DOHH2 (cell line): ENCODE measurements around the gene CPLANE2.

ENCODE experiments used
- H3F3A ChIP-seq: fragments of 200-600 bp; sonication (generic), shearing (Covaris generic); 2 replicates; pipeline ENCODE4 v1.6.0; 2016; ENCODE audit warnings: antibody characterized with exemption, mild to moderate bottlenecking; ENCODE audit not compliant: control insufficient read depth, insufficient read depth
- H3K27ac ChIP-seq: fragments of 200-600 bp; sonication (generic); 2 replicates; pipeline ENCODE4 v1.5.1; 2014; ENCODE audit warnings: low read depth, mild to moderate bottlenecking, low read length, moderate library complexity
- H3K27me3 ChIP-seq: fragments of 200-600 bp; sonication (generic); 2 replicates; pipeline ENCODE4 v1.6.1; 2014; ENCODE audit warnings: mild to moderate bottlenecking, low read length, mixed read lengths; ENCODE audit not compliant: control insufficient read depth
- H3K36me3 ChIP-seq: fragments of 200-600 bp; sonication (generic); 2 replicates; pipeline ENCODE4 v1.6.1; 2014; ENCODE audit warnings: mild to moderate bottlenecking, low read length, moderate library complexity, mixed read lengths; ENCODE audit not compliant: control insufficient read depth
- H3K4me1 ChIP-seq: fragments of 200-600 bp; sonication (generic); 2 replicates; pipeline ENCODE4 v1.6.1; 2014; ENCODE audit warnings: mild to moderate bottlenecking, low read length, mixed read lengths; ENCODE audit not compliant: control insufficient read depth
- H3K4me2 ChIP-seq: fragments of 200-600 bp; sonication (generic); 2 replicates; pipeline ENCODE4 v1.6.0; 2014; ENCODE audit warnings: mild to moderate bottlenecking, low read length, moderate library complexity
- H3K4me3 ChIP-seq: fragments of 200-600 bp; sonication (generic); 2 replicates; pipeline ENCODE4 v1.5.1; 2014; ENCODE audit warnings: mild to moderate bottlenecking, low read length, mixed read lengths
- H3K79me2 ChIP-seq: fragments of 200-600 bp; sonication (generic); 2 replicates; pipeline ENCODE4 v1.6.1; 2014; ENCODE audit warnings: mild to moderate bottlenecking, low read length, mixed read lengths; ENCODE audit not compliant: control insufficient read depth
- H3K9me2 ChIP-seq: fragments of 200-600 bp; sonication (generic); replicated peaks from 2 replicates; pipeline ENCODE4 v1.6.1; 2014; ENCODE audit warnings: mild to moderate bottlenecking, low read length, mixed read lengths; ENCODE audit not compliant: control insufficient read depth
- H3K9me3 ChIP-seq: fragments of 200-600 bp; sonication (generic); 2 replicates; pipeline ENCODE4 v1.6.1; 2014; ENCODE audit warnings: antibody characterized with exemption, low read length, mixed read lengths; ENCODE audit not compliant: control insufficient read depth, insufficient read depth
- H4K20me1 ChIP-seq: fragments of 200-600 bp; sonication (generic); 2 replicates; pipeline ENCODE4 v1.6.0; 2014; ENCODE audit warnings: low read depth, mild to moderate bottlenecking, antibody characterized with exemption, low read length, moderate library complexity; ENCODE audit not compliant: control insufficient read depth, insufficient read depth
- EZH2phosphoT487 ChIP-seq: fragments of 200-600 bp; sonication (generic); IDR thresholded peaks from 2 replicates; pipeline ENCODE4 v1.6.1; 2017; ENCODE audit warnings: borderline replicate concordance, mild to moderate bottlenecking, antibody characterized with exemption, low read length, moderate library complexity, mixed read lengths
- TF ChIP-seq, protein P1 (sequence below): fragments of 200-600 bp; sonication (generic); IDR thresholded peaks from one replicate; pipeline ENCODE4 v1.5.1; 2014; ENCODE audit warnings: antibody characterized with exemption, mild to moderate bottlenecking, low read depth, low read length; ENCODE audit not compliant: poor library complexity, severe bottlenecking

The CPLANE2 gene

DNA sequence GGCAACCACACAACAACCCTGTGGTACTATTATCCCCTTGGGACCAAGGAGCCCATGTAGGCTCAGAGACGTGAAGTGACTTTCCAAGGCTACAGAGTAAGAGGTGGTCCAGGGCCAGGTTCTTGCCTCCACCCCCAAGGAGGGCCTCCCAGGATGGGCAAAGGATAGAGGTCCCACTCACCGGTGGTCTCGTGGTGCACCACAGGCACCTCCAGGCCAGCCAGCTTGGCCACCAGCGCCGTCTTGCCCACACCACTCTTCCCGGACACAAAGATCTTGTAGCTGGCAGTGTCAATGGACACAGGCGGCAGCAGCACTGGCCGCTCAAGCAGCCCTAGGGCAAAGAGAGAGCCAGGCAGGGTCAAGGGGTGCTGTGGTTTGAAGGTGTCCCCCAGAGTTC lies 3.6 kb downstream of the CPLANE2 start:
- H3K79me2 ChIP-seq, result no peaks in the 10 kb centered on the region
- H3F3A ChIP-seq, result peaks cover 5% of the 10 kb centered on the region; the same call in 1 of the 2 replicates
- H3K9me2 ChIP-seq, result no peaks in the 10 kb centered on the region
- no peak for TF ChIP-seq EZH2phosphoT487
- TF ChIP-seq, protein P1, sequence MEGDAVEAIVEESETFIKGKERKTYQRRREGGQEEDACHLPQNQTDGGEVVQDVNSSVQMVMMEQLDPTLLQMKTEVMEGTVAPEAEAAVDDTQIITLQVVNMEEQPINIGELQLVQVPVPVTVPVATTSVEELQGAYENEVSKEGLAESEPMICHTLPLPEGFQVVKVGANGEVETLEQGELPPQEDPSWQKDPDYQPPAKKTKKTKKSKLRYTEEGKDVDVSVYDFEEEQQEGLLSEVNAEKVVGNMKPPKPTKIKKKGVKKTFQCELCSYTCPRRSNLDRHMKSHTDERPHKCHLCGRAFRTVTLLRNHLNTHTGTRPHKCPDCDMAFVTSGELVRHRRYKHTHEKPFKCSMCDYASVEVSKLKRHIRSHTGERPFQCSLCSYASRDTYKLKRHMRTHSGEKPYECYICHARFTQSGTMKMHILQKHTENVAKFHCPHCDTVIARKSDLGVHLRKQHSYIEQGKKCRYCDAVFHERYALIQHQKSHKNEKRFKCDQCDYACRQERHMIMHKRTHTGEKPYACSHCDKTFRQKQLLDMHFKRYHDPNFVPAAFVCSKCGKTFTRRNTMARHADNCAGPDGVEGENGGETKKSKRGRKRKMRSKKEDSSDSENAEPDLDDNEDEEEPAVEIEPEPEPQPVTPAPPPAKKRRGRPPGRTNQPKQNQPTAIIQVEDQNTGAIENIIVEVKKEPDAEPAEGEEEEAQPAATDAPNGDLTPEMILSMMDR, result no peak
- no peak overlapping the region for H3K4me3 ChIP-seq
- no peaks in the 10 kb centered on the region for H3K9me3 ChIP-seq
- H3K27ac ChIP-seq, result no peak overlapping the region
- H4K20me1 ChIP-seq, result no peaks in the 10 kb centered on the region
- H3K4me2 ChIP-seq, result no peak overlapping the region
- no peaks in the 10 kb centered on the region for H3K36me3 ChIP-seq
- H3K27me3 ChIP-seq, result no peaks in the 10 kb centered on the region
- peaks cover 16% of the 10 kb centered on the region for H3K4me1 ChIP-seq

DNA sequence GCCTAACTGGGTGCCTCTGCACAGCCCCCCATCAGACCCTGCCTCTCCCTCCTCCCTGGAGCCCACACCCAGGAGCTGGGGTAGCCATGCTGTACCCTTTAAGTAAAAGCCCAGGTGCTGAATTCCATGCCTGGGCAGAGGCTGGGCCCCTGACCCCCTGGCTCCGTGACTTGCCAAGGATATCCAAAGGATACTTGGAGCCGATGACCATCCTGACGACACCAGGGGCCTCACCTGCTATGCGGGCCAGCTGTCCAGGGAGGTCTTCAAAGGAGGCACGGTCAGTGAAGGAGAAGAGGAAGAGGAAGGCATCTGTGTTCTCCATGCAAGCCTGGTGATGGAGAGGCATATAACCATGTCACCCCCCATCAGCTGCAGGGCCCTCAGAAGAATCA lies 4.7 kb downstream of the CPLANE2 start:
- TF ChIP-seq EZH2phosphoT487, result no peak
- TF ChIP-seq, protein P1, result no peak
- no peaks in the 10 kb centered on the region for H3K27me3 ChIP-seq
- no peak overlapping the region for H3K27ac ChIP-seq
- H3K79me2 ChIP-seq, result no peaks in the 10 kb centered on the region
- H4K20me1 ChIP-seq, result no peaks in the 10 kb centered on the region
- no peak overlapping the region for H3K4me2 ChIP-seq
- peaks cover 9% of the 10 kb centered on the region for H3K4me1 ChIP-seq
- H3K9me2 ChIP-seq, result no peaks in the 10 kb centered on the region
- no peaks in the 10 kb centered on the region for H3K36me3 ChIP-seq
- H3K4me3 ChIP-seq, result no peak overlapping the region
- no peaks in the 10 kb centered on the region for H3K9me3 ChIP-seq
- peaks cover 5% of the 10 kb centered on the region; the same call in 1 of the 2 replicates for H3F3A ChIP-seq

DNA sequence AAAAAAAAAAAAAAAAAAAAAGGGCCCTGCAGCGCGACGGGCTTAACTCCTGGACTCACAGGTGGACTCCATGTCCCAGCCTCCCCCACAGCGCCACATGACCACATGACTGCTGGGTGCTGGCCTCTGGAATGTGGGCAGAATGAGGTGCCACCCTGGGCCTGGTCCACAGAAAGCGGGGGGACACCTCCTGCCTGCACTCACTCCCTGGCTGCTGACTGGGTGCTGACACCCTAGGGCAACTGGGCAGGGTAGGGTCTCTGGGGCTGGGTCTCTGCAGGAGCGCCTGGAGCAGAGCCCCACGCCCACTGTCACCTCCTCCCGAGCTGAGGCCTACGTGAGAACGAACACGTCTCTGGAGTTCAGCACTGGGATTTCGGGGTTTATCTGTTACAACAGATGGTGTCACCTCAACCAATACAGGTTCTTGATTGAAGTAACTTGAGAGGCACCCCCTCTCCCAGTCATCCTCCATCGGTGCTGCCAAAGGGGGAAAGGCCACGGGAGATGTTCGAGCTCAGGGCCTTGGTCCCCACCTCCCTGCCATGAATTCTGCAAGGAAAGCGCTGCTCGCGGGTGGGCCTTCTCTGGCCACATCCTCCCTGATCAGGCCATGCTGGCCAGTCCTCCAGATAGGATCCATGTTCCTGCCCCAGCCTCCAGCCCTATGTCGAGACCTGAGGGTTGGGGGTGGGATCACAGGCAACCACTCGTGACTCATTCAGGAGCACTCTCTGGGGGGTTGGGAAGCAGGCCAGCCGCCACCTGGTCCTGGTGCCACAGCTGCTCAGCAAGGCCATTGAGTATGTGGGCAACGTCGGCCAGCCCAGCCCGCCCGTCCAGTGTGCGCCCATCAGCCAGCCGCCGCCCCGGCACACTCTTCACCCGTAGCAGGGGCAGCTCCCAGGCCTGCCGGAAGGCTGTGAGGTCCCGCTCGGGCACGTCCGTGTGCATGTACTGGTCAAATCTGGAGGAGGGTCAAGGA lies 5.4 kb downstream of the CPLANE2 start:
- no peaks in the 10 kb centered on the region for H3K79me2 ChIP-seq
- no peaks in the 10 kb centered on the region for H4K20me1 ChIP-seq
- H3K4me2 ChIP-seq, result no peak overlapping the region
- TF ChIP-seq, protein P1, result no peak
- no peak for TF ChIP-seq EZH2phosphoT487
- H3K9me2 ChIP-seq, result no peaks in the 10 kb centered on the region
- peaks cover 8% of the 10 kb centered on the region for H3K4me1 ChIP-seq
- H3F3A ChIP-seq, result peaks cover 5% of the 10 kb centered on the region; the same call in 1 of the 2 replicates
- no peaks in the 10 kb centered on the region for H3K9me3 ChIP-seq
- H3K4me3 ChIP-seq, result no peak overlapping the region
- H3K27ac ChIP-seq, result no peak overlapping the region
- no peaks in the 10 kb centered on the region for H3K27me3 ChIP-seq
- no peaks in the 10 kb centered on the region for H3K36me3 ChIP-seq
